ENCODE data around the gene FECH.

- TF ChIP-seq, protein P1, sequence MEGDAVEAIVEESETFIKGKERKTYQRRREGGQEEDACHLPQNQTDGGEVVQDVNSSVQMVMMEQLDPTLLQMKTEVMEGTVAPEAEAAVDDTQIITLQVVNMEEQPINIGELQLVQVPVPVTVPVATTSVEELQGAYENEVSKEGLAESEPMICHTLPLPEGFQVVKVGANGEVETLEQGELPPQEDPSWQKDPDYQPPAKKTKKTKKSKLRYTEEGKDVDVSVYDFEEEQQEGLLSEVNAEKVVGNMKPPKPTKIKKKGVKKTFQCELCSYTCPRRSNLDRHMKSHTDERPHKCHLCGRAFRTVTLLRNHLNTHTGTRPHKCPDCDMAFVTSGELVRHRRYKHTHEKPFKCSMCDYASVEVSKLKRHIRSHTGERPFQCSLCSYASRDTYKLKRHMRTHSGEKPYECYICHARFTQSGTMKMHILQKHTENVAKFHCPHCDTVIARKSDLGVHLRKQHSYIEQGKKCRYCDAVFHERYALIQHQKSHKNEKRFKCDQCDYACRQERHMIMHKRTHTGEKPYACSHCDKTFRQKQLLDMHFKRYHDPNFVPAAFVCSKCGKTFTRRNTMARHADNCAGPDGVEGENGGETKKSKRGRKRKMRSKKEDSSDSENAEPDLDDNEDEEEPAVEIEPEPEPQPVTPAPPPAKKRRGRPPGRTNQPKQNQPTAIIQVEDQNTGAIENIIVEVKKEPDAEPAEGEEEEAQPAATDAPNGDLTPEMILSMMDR (IDR thresholded peaks at IDR 0.05), result no peak
- no peak for TF ChIP-seq POLR2A (IDR thresholded peaks at IDR 0.05)
Measured at GRCh38 chr18:57589161-57589560, 2.7 kb upstream of the FECH start.
